Neural cell (in vitro differentiated cells): ENCODE results near the gene RFX6. TPM values are rescaled to one million over a fixed set of nuclear protein-coding genes. Genes with fewer than 3 reads are reported as not detected.

Experiments used
- H2AFZ ChIP-seq: fragments of 200-600, 300-800 bp; sonication (generic), shearing (Covaris generic); 2 replicates; pipeline ENCODE4 v1.6.0; 2014; ENCODE audit warnings: low read depth, mild to moderate bottlenecking, antibody characterized with exemption, low read length, moderate library complexity
- H3F3A ChIP-seq: fragments of 200-600 bp; shearing (Covaris generic); 2 replicates; pipeline ENCODE4 v1.6.1; 2016; ENCODE audit warnings: mild to moderate bottlenecking, moderate library complexity, mixed read lengths, antibody characterized with exemption, low read length; ENCODE audit not compliant: insufficient read depth, poor library complexity, severe bottlenecking
- H3K27ac ChIP-seq: fragments of 200-600, 300-800 bp; sonication (generic), shearing (Covaris generic); 2 replicates; pipeline ENCODE4 v1.5.1; 2014; ENCODE audit warnings: mild to moderate bottlenecking, low read length, moderate library complexity
- H3K27me3 ChIP-seq: fragments of 300-800, 200-600 bp; sonication (generic), shearing (Covaris generic); 2 replicates; pipeline ENCODE4 v1.6.0; 2014; ENCODE audit warnings: mild to moderate bottlenecking, low read depth, low read length, moderate library complexity; ENCODE audit not compliant: insufficient read depth
- H3K36me3 ChIP-seq: fragments of 300-800, 200-600 bp; sonication (generic), shearing (Covaris generic); 2 replicates; pipeline ENCODE4 v1.5.1; 2014; ENCODE audit warnings: mild to moderate bottlenecking, antibody characterized with exemption, low read length, moderate library complexity; ENCODE audit not compliant: insufficient read depth
- H3K4me2 ChIP-seq: fragments of 300-800, 200-600 bp; sonication (generic), shearing (Covaris generic); 2 replicates; pipeline ENCODE4 v1.6.0; 2014; ENCODE audit warnings: mild to moderate bottlenecking, low read length
- H3K4me3 ChIP-seq: fragments of 300-800, 200-600 bp; sonication (generic), shearing (Covaris generic); 2 replicates; pipeline ENCODE4 v1.5.1; 2014; ENCODE audit warnings: mild to moderate bottlenecking, low read length, moderate library complexity
- H3K79me2 ChIP-seq: fragments of 200-600 bp; shearing (Covaris generic); replicated peaks from 2 replicates; pipeline ENCODE4 v1.6.0; 2014; ENCODE audit warnings: mild to moderate bottlenecking, low read length, moderate library complexity; ENCODE audit not compliant: insufficient read depth
- H3K9ac ChIP-seq: fragments of 300-800, 200-600 bp; sonication (generic), shearing (Covaris generic); 2 replicates; pipeline ENCODE4 v1.6.1; 2016; ENCODE audit warnings: mild to moderate bottlenecking, low read length, mixed read lengths
- H3K9me2 ChIP-seq: fragments of 200-600 bp; shearing (Covaris generic); 2 replicates; pipeline ENCODE4 v1.6.1; 2016; ENCODE audit warnings: mild to moderate bottlenecking, low read length, mixed read lengths; ENCODE audit not compliant: insufficient read depth
- H3K9me3 ChIP-seq: fragments of 200-600, 300-800 bp; sonication (generic), shearing (Covaris generic); 2 replicates; pipeline ENCODE4 v1.6.1; 2016; ENCODE audit warnings: mild to moderate bottlenecking, mixed run types, low read length, moderate library complexity, mixed read lengths
- H4K20me1 ChIP-seq: fragments of 200-600 bp; shearing (Covaris generic); 2 replicates; pipeline ENCODE4 v1.6.1; 2016; ENCODE audit warnings: mild to moderate bottlenecking, mixed run types; ENCODE audit not compliant: insufficient read depth
- CTCF ChIP-seq: fragments of 450-650 bp; IDR thresholded peaks from 2 replicates; pipeline ENCODE4 v1.5.1; 2014; ENCODE audit warnings: antibody characterized with exemption, mild to moderate bottlenecking, moderate library complexity; ENCODE audit not compliant: poor library complexity, severe bottlenecking
- EP300 ChIP-seq: fragments of 450-650 bp; conservative IDR thresholded peaks from 2 replicates; pipeline ENCODE4 v1.6.1; 2014; ENCODE audit warnings: antibody characterized with exemption, mild to moderate bottlenecking, moderate library complexity; ENCODE audit not compliant: poor library complexity, severe bottlenecking
- EZH2 ChIP-seq: fragments of 200-600, 300-800 bp; shearing (Covaris generic), sonication (generic); IDR thresholded peaks from 2 replicates; pipeline ENCODE4 v1.6.1; 2014; ENCODE audit warnings: antibody characterized with exemption, low read length, borderline replicate concordance, mild to moderate bottlenecking; ENCODE audit not compliant: insufficient read depth, poor library complexity, severe bottlenecking
- MXI1 ChIP-seq: fragments of 450-650 bp; conservative IDR thresholded peaks from 2 replicates; pipeline ENCODE4 v1.6.1; 2014; ENCODE audit warnings: antibody characterized with exemption, mild to moderate bottlenecking; ENCODE audit not compliant: poor library complexity, severe bottlenecking
- POLR2AphosphoS5 ChIP-seq: IDR thresholded peaks from 2 replicates; pipeline ENCODE4 v1.6.1; 2012
- RAD21 ChIP-seq: fragments of 450-650 bp; conservative IDR thresholded peaks from 2 replicates; pipeline ENCODE4 v1.6.1; 2014; ENCODE audit warnings: antibody characterized with exemption, mild to moderate bottlenecking, moderate library complexity
- REST ChIP-seq: IDR thresholded peaks from 2 replicates; pipeline ENCODE4 v1.6.1; 2012; ENCODE audit warnings: borderline replicate concordance
- SMC3 ChIP-seq: fragments of 450-650 bp; conservative IDR thresholded peaks from 2 replicates; pipeline ENCODE4 v1.6.1; 2014; ENCODE audit warnings: antibody characterized with exemption, mild to moderate bottlenecking, moderate library complexity; ENCODE audit not compliant: poor library complexity
- TAF1 ChIP-seq: IDR thresholded peaks from 2 replicates; pipeline ENCODE4 v1.6.1; 2012; ENCODE audit warnings: low read depth
- polyA plus RNA-seq: library from polyadenylated mRNA; depleted of rRNA; stranded (reverse); fragments of >200 nt; gene quantifications from 2 replicates; pipeline ENCODE4 v1.2.3, GENCODE V29; 2014

Gene RFX6
- polyA plus RNA-seq, 1 donor from 2014 or later = not detected

- TF ChIP-seq REST (no peak), POLR2AphosphoS5 (no peak), EP300 (no peak), MXI1 (no peak), TAF1 (no peak), SMC3 (no peak), RAD21 (no peak)
Observed at GRCh38 chr6:116836606-116837342, 40.3 kb upstream of the RFX6 start.

GRCh38 chr6:116840091-116840490 is 37.0 kb upstream of the RFX6 start:
- no peak overlapping the region for H3K4me2 ChIP-seq
- no peaks in the 10 kb centered on the region for H3K36me3 ChIP-seq
- H3K79me2 ChIP-seq = no peaks in the 10 kb centered on the region
- no peaks in the 10 kb centered on the region for H3F3A ChIP-seq
- H3K27me3 ChIP-seq = no peaks in the 10 kb centered on the region
- no peaks in the 10 kb centered on the region for H3K9me3 ChIP-seq
- no peak overlapping the region for H3K4me3 ChIP-seq
- no peaks in the 10 kb centered on the region for H3K9me2 ChIP-seq
- H3K27ac ChIP-seq = no peak overlapping the region
- H4K20me1 ChIP-seq = no peaks in the 10 kb centered on the region
- no peak overlapping the region for H3K9ac ChIP-seq
- H2AFZ ChIP-seq = no peak overlapping the region
- TF ChIP-seq SMC3 (no peak), RAD21 (no peak), POLR2AphosphoS5 (no peak), CTCF (no peak), TAF1 (no peak), EZH2 (no peak), MXI1 (no peak), REST (no peak), EP300 (no peak)

More at GRCh38 chr6:116836606-116837342, 40.3 kb upstream of the RFX6 start:
- Histone ChIP-seq H3K79me2 (no peaks in the 10 kb centered on the region), H2AFZ (no peak overlapping the region), H3K27ac (no peak overlapping the region), H3K9me3 (no peaks in the 10 kb centered on the region), H3K4me3 (no peak overlapping the region), H4K20me1 (no peaks in the 10 kb centered on the region), H3K27me3 (no peaks in the 10 kb centered on the region), H3K9ac (no peak overlapping the region), H3K36me3 (no peaks in the 10 kb centered on the region), H3K9me2 (no peaks in the 10 kb centered on the region), H3K4me2 (no peak overlapping the region), H3F3A (no peaks in the 10 kb centered on the region)
